ENCODE data around the gene WDR45.

DNA sequence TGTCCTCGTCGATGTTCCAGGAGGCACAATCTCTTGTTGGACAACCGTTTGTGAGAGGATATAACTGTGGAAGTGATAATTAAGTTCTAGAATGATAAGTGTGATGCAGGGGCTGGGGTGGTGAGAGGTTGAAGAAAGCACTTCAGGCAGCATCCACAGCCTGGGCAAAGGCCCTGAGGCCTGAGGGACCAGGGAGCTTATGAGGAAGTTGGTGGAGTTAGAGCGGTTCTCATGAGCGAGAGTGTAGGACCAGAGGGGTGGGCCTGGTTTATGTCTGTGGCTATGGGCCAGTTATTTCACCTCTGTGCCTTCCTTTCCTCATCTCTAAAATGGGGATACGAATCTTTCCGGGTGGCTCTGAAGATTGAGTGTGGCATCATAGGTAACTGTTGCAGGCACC, 18.2 kb downstream of the WDR45 start:
- TF ChIP-seq, protein P1, sequence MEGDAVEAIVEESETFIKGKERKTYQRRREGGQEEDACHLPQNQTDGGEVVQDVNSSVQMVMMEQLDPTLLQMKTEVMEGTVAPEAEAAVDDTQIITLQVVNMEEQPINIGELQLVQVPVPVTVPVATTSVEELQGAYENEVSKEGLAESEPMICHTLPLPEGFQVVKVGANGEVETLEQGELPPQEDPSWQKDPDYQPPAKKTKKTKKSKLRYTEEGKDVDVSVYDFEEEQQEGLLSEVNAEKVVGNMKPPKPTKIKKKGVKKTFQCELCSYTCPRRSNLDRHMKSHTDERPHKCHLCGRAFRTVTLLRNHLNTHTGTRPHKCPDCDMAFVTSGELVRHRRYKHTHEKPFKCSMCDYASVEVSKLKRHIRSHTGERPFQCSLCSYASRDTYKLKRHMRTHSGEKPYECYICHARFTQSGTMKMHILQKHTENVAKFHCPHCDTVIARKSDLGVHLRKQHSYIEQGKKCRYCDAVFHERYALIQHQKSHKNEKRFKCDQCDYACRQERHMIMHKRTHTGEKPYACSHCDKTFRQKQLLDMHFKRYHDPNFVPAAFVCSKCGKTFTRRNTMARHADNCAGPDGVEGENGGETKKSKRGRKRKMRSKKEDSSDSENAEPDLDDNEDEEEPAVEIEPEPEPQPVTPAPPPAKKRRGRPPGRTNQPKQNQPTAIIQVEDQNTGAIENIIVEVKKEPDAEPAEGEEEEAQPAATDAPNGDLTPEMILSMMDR (optimal IDR thresholded peaks at IDR 0.05 in 1 of 3, IDR thresholded peaks at IDR 0.05 in 1 of 3, conservative IDR thresholded peaks at IDR 0.05 in 1 of 3; ENCODE audit: extremely low read depth in 1 of 3, insufficient read depth in 2 of 3, low read length in 3 of 3): no peak
- no peak for TF ChIP-seq EZH2 (IDR thresholded peaks at IDR 0.05; ENCODE audit: low read length)
